ENCODE results near the gene KLHDC2. TPM values are rescaled to one million over a fixed set of nuclear protein-coding genes. Genes with fewer than 3 reads are reported as not detected.
"Not testable (repeated sequence)": the region's sequence is repeated elsewhere in the genome, so short reads cannot be mapped to it uniquely, and the experiment has no call there.

The KLHDC2 gene
- total RNA-seq, 3 donors from 2014 or later (not counting 1 experiment from before 2014, with no cell fraction given), result 60.4 to 64.2 (median 63.2) TPM

- H3K9me3 Mint-ChIP-seq, result no peaks in the 10 kb centered on the region
- no peaks in the 10 kb centered on the region for H3K27me3 Mint-ChIP-seq (ENCODE audit: low read depth in 2 of 2)
- no peaks in the 10 kb centered on the region for H3K36me3 Mint-ChIP-seq
- Histone ChIP-seq H3K9me3 (ENCODE audit: control insufficient read depth, insufficient read depth, low read length) (no peaks in the 10 kb centered on the region), H3K4me1 (ENCODE audit: control insufficient read depth, insufficient read depth, low read length) (peaks cover 22% of the 10 kb centered on the region), H3K27ac (ENCODE audit: low read length) (peak overlapping the region; percentile 94), H3K36me3 (ENCODE audit: control insufficient read depth, insufficient read depth, low read length) (peaks cover 5% of the 10 kb centered on the region), H3K27me3 (ENCODE audit: control insufficient read depth, insufficient read depth, low read length) (no peaks in the 10 kb centered on the region), H3K4me3 (ENCODE audit: low read length) (peak overlapping the region; percentile 63)
- TF ChIP-seq, protein P1, sequence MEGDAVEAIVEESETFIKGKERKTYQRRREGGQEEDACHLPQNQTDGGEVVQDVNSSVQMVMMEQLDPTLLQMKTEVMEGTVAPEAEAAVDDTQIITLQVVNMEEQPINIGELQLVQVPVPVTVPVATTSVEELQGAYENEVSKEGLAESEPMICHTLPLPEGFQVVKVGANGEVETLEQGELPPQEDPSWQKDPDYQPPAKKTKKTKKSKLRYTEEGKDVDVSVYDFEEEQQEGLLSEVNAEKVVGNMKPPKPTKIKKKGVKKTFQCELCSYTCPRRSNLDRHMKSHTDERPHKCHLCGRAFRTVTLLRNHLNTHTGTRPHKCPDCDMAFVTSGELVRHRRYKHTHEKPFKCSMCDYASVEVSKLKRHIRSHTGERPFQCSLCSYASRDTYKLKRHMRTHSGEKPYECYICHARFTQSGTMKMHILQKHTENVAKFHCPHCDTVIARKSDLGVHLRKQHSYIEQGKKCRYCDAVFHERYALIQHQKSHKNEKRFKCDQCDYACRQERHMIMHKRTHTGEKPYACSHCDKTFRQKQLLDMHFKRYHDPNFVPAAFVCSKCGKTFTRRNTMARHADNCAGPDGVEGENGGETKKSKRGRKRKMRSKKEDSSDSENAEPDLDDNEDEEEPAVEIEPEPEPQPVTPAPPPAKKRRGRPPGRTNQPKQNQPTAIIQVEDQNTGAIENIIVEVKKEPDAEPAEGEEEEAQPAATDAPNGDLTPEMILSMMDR (IDR thresholded peaks at IDR 0.05), result no peak
- peak overlapping the region; percentile 96 for H3K4me3 Mint-ChIP-seq
- H3K4me1 Mint-ChIP-seq, result peaks cover 24 to 30% of the 10 kb centered on the region in 2 donors
- 36% methylated on average over 6 of the region's 6 CpGs for WGBS (ENCODE audit: insufficient coverage)
- no peak for ATAC-seq
- intact Hi-C loops (cut with micrococcal nuclease), result loop anchor here (2.0 kb wide), 1 partner anchor 76 kb away; the partner anchor contains the start of gene KLHDC1
- DNase-seq, result no peak
- peak overlapping the region; percentile 97 for H3K27ac Mint-ChIP-seq
These were observed 1.2 kb downstream of the KLHDC2 start for GRCh38 chr14:49769171-49769570.

GRCh38 chr14:49769581-49770211 lies 1.7 kb downstream of the KLHDC2 start:
- no peak overlapping the region for H3K27ac ChIP-seq (ENCODE audit: low read length)
- TF ChIP-seq, protein P1 (IDR thresholded peaks at IDR 0.05), result no peak
- peaks cover 9% of the 10 kb centered on the region for H3K36me3 ChIP-seq (ENCODE audit: control insufficient read depth, insufficient read depth, low read length)
- 92% methylated on average over 14 of the region's 15 CpGs for WGBS (ENCODE audit: insufficient coverage)
- Mint-ChIP-seq H3K4me3 (peak overlapping the region; percentile 96), H3K27ac (peak overlapping the region; percentile 97), H3K27me3 (ENCODE audit: low read depth in 2 of 2) (no peaks in the 10 kb centered on the region), H3K4me1 (peaks cover 24 to 30% of the 10 kb centered on the region in 2 donors), H3K9me3 (no peaks in the 10 kb centered on the region), H3K36me3 (no peaks in the 10 kb centered on the region)
- no peaks in the 10 kb centered on the region for H3K9me3 ChIP-seq (ENCODE audit: control insufficient read depth, insufficient read depth, low read length)
- intact Hi-C loops (cut with micrococcal nuclease), result loop anchor here (2.0 kb wide), 1 partner anchor 77 kb away; the partner anchor contains the start of gene KLHDC1
- no peak overlapping the region for H3K4me3 ChIP-seq (ENCODE audit: low read length)
- no peaks in the 10 kb centered on the region for H3K27me3 ChIP-seq (ENCODE audit: control insufficient read depth, insufficient read depth, low read length)
- DNase-seq, result no peak
- peaks cover 22% of the 10 kb centered on the region for H3K4me1 ChIP-seq (ENCODE audit: control insufficient read depth, insufficient read depth, low read length)
- no peak for ATAC-seq

GRCh38 chr14:49770212-49770817 lies 2.4 kb downstream of the KLHDC2 start:
- H3K4me3 Mint-ChIP-seq, result peak overlapping the region; percentile 65
- no peaks in the 10 kb centered on the region for H3K9me3 Mint-ChIP-seq
- TF ChIP-seq, protein P1 (IDR thresholded peaks at IDR 0.05), result no peak
- DNase-seq (no peak), ATAC-seq (no peak)
- no peaks in the 10 kb centered on the region for H3K36me3 Mint-ChIP-seq
- H3K27me3 Mint-ChIP-seq (ENCODE audit: low read depth in 2 of 2), result no peaks in the 10 kb centered on the region
- H3K4me1 ChIP-seq (ENCODE audit: control insufficient read depth, insufficient read depth, low read length), result peaks cover 22% of the 10 kb centered on the region
- peak overlapping the region; percentile 97 for H3K27ac Mint-ChIP-seq
- intact Hi-C loops (cut with micrococcal nuclease), result no loop called here
- H3K27me3 ChIP-seq (ENCODE audit: control insufficient read depth, insufficient read depth, low read length), result no peaks in the 10 kb centered on the region
- H3K27ac ChIP-seq (ENCODE audit: low read length), result no peak overlapping the region
- no peak overlapping the region for H3K4me3 ChIP-seq (ENCODE audit: low read length)
- H3K36me3 ChIP-seq (ENCODE audit: control insufficient read depth, insufficient read depth, low read length), result peaks cover 15% of the 10 kb centered on the region
- H3K9me3 ChIP-seq (ENCODE audit: control insufficient read depth, insufficient read depth, low read length), result no peaks in the 10 kb centered on the region
- peaks cover 24 to 30% of the 10 kb centered on the region in 2 donors for H3K4me1 Mint-ChIP-seq
- WGBS (ENCODE audit: insufficient coverage), result 93% methylated on average over 4 of the region's 4 CpGs

GRCh38 chr14:49771691-49772090 lies 3.7 kb downstream of the KLHDC2 start:
- H3K4me1 ChIP-seq (ENCODE audit: control insufficient read depth, insufficient read depth, low read length), result peaks cover 21% of the 10 kb centered on the region
- intact Hi-C loops (cut with micrococcal nuclease); H3K27ac ChIP-seq (ENCODE audit: low read length); H3K4me3 Mint-ChIP-seq; H3K4me3 ChIP-seq (ENCODE audit: low read length); H3K9me3 ChIP-seq (ENCODE audit: control insufficient read depth, insufficient read depth, low read length); H3K27me3 ChIP-seq (ENCODE audit: control insufficient read depth, insufficient read depth, low read length); ATAC-seq; H3K36me3 Mint-ChIP-seq; H3K9me3 Mint-ChIP-seq; H3K27me3 Mint-ChIP-seq (ENCODE audit: low read depth in 2 of 2); DNase-seq: not testable (repeated sequence)
- 98% methylated on average over 10 of the region's 10 CpGs for WGBS (ENCODE audit: insufficient coverage)
- Mint-ChIP-seq H3K4me1 (peaks cover 23 to 35% of the 10 kb centered on the region in 2 donors), H3K27ac (peak overlapping the region; percentile 97)
- H3K36me3 ChIP-seq (ENCODE audit: control insufficient read depth, insufficient read depth, low read length), result peaks cover 17% of the 10 kb centered on the region

All from natural killer cell (primary cell).